SIG-M5 (cell line): ENCODE data around the gene FNBP1L.
"Not testable (repeated sequence)": the region's sequence is repeated elsewhere in the genome, so short reads cannot be mapped to it uniquely, and the experiment has no call there.

Source experiments
- DNase-seq: peaks from one replicate; lab custom pipeline; 2025; lab: John Stamatoyannopoulos, UW

The FNBP1L gene

DNA sequence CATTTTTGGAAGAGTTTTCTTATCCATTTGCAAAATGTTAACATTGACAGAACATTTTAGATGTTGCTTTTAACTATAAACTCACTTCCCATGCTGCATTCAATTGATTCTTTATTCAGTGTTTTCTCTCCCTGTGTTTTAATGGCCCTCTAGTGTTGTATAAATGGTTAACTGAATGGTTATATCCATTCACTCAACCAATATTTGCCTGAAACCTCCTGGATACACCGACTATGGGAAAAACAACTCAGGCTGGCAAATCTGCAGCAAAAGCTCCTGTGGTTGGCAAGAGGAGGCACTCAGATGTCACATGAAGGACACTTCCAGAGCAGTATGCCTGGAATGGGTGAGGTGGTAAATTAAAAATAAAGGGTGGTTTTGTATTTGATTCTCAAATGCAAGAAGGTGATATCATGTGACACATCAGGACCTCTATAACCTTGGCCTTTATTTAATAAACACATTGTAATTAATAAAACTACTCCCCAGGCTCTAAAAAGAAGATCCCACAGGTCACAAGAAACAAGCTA lies 126.1 kb downstream of the FNBP1L start:
- DNase-seq = no peak

DNA sequence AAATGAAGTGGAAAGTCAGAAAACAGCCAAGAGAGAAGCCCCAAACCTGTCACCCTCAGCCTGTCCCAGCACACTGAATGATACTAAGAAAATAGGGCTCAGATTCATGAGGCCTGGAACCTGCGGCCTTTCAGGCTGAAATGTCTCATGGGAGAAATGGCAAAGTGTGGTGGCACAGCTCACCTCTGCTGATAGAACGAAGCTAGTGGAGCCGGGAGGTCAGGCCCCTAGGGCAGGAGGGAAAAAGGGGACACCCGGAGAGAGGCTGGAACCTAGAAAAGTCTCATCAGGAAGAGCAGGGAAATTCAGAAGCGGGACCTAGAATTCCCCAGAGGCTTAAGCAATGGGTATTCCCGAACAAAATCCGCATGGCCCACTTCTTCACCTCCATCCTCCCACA lies 126.6 kb downstream of the FNBP1L start:
- DNase-seq = no peak

DNA sequence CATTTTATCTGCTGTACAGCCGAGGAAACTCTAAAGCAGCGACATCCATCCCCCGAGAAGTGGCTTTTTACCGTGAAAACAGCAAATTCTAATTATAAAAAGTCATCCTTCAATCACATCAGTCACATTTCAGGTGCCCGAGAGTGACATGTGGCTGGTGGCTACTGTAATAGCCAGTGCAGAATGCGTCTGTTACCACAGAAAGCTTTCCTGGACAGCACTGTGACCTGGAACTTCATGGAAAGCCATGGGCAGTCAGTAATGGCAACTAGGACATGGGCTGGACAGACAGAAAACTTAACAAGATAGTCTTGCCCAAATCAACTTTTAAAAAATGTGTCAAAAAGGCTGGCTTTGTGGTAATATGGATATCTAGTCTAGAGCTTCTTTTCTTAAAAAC lies 127.1 kb downstream of the FNBP1L start:
- no peak for DNase-seq

DNA sequence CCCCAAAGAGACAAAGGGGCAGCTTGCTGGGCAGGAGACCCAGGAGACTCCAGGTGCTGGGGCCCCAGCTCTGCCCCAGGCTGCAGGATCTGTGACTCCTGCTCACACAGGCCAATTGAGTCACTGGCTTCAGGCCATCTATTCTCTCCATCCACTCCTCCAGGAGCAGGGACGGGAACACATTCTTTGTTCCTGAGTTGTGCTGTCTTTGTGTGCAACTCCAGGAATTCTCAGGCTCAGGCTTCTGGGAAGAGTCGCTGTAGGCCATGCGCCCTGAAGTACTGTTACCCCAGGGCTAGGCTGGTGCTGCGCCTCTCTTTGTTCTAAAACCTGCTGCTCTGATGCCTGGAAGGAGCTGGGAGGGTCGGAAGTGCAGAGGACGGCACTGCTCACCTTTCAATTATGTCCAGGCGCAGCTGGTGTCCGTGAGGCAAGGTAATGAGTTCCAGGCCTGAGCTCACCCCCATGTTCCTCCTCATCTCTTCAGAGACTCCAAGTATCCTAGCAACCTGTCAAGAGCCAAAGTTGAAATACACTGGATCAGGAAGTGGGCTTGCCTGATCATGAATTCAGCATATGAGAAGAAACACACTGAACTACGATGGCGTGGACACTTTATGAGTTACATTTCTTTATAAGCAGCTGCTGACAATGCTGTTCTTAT lies 127.8 kb downstream of the FNBP1L start:
- DNase-seq = no peak

DNA sequence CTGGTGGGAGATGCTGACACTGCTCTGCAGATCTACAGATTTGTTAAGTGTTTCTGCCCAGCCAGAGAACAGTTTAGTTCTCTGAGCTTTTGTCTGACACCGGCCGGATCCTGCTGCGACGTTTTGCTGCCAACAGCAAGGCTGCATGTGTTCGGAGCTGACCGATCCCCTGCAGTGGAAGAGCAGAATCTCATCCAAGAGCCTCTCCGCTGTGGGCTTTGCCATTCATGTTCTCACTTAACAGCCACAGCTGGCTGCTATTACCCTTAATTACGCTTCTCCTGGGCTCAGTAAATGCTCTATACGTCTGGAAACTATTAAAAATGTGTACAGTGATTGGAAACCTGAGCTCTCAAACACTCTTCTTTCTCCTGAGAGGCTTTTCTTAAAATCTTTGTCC lies 128.4 kb downstream of the FNBP1L start:
- no peak for DNase-seq

DNA sequence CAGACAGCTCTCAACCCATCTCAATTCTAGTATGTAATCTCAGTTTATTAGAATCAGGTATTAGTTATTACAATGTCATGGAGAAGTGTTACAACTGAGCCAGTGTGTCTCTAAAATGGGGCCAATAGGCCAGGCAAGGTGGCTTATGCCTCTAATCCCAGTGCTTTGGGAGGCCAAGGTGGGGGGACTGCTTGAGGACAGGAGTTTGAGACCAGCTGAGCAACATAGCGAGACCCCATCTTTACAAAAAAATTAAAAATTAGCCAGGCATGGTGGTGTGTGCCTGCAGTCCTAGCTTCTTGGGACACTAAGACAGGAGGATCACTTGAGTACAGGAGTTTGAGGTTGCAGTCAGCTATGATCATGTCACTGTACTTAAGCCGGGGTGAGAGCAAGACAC lies 128.8 kb downstream of the FNBP1L start:
- DNase-seq = no peak

DNA sequence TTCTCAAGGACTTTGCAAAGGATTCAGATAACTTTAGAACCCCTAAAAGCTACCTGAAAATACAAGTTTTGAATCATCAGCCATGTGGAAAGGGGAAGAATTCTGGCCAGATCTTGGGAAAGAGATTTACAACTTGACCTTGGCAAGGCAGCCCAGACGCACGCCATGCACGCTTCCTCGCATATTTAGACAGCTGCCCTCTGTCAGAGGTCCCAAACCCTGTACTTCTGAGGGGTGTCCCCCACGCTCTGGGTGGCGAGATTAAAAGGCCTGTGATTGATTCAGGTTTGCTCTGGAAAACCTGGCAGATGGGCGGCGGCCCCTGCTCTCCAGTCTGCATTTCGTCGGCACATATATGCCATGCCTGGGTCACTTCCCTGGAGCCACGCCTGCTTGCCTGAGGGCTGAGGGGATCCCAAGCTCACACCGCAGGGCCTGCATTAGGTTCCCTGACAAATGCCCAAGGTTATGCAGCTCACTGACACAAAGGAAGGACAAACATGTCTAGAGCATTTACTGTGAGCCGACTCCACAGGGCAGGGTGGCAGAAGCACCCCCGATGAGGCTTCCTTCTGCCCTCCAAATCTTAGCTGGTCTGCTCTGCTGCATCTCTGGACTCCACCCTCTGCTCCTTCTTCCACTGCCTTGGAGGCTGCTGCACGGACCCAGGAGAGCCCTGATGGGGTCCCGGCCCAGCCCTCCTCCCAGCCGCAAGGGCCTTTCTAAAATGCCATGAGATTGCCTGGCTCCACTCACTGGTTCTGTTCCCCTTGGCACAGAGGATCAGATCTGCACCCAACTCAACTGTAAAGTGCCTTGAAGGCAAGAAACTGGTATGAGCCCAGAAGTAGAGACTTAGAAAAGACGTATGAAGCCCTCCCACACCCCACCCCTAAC lies 129.9 kb downstream of the FNBP1L start:
- no peak for DNase-seq

DNA sequence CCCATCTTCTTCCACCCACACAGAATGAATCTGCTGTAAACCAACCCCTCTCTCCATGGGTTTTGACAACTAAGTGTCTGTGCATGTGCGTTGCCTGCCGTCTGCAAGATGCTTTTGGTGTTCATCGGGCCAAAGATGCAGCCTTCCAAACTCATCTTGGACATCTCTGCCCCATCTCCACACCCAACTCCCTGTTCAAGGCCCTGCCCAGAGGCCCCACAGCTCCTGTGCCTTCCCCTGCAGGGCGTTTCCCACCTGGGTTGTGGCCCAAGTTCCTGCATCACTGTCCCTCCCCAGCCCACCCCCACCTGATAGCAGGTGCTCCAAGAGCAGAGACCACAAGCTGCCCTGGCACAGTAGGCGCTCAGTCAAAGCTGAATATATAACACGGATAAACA lies 130.5 kb downstream of the FNBP1L start:
- DNase-seq = no peak

DNA sequence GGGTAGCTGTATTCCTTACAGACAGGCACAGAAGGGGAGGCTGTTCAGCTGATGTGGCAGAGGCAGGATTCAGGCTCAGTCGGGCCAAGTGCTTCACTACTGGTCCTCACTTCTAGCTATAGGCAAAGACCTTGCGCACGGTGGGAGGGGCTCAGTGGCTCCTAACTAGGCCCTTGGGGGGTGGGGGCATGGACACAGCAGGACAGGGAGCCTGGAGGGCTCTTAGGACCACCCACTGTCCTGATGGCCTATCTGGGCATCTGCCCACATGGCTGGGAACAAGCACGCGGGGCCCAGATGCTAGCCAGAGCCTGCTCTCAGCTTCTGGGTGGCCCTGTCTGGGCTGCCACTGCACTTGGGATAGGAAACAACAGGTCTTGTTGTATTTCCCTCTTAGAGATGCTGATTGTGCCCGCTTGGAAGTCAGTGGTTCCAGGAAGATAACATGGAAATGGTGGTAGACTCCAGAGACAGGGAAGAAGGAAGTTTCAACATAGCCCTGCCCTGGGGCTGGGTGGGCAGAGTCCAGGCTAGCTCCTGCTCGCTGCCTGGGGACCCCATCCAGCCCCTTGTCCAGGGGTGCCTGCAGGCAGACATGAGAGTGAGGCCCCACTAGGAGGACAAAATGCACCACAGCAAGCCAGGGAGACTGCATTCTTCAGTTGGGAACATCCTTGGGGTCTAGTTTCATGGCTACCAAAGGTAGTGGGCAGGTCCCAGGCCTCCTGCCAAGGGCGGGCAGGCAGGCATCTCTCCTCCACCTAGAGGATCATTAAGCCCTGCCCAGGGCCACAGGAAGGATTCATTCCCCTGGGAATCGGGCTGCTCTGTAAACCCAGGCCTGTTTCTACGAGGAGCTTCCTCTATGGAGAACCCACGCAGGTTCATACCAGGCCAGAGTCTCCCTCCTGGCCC lies 131.2 kb downstream of the FNBP1L start:
- no peak for DNase-seq

DNA sequence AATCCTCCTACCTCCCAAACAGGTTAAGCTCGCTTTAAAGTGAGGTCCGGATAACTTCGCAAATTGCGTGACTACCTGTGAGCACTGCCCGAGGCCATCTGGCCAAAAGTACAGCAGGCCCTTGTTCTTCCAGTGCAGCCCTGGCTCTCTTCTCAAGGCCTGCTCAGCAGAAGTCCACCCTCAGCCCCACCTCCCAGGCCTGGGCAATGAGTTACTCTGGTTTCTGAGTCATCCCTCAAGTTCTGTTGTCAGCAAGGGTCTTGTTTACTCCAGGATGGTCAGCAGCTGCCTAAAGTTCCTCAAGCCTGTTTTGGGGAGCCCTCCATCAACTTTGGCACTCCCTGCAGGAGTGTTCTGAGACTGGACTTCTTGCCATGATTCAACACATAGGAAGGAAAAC lies 132.0 kb downstream of the FNBP1L start:
- no peak for DNase-seq

DNA sequence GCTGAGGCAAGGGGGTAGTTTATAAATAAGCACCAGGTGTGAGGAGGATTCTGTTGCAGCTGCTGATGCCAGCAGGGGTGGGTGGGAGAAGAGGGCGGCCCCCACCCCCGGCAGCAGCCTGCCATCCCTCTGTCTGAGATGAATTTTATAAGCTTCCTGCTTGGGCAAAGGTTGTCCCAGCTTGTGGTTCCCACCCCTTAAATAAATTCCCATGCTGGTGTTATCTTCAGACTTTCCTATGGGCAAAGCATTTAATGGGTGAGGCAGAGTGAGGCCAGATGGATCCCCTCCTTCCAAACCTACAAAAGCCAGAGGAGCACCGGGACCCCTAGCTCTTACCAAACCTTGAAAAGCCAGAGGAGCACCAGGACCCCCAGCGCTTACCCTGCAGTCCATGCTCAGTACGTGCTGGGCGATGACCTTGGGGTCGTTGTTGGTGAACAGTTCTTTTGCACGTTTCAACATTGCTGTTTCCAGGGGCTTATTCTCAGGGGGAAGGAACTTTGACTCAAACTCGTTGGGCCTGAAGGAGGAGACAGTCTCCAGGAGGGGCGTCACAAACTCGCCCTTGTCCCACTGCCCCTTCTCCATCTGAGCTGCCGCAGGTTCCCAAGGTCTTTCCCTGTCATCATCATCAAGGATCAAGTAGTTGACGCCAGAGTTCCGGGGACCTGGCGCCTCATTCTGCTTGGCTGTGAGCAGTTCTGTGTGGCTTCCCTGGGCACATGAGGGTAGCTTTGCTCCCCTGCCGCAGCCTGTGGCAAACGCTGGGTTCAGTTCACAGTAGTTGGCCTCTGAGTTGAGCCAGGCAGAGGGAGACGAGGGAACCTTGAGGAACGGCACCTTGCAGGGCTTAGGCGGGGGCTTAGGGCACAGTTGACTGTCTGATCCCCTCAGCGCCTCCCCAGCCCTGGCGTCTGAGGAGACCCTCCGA lies 134.3 kb downstream of the FNBP1L start:
- DNase-seq = no peak

DNA sequence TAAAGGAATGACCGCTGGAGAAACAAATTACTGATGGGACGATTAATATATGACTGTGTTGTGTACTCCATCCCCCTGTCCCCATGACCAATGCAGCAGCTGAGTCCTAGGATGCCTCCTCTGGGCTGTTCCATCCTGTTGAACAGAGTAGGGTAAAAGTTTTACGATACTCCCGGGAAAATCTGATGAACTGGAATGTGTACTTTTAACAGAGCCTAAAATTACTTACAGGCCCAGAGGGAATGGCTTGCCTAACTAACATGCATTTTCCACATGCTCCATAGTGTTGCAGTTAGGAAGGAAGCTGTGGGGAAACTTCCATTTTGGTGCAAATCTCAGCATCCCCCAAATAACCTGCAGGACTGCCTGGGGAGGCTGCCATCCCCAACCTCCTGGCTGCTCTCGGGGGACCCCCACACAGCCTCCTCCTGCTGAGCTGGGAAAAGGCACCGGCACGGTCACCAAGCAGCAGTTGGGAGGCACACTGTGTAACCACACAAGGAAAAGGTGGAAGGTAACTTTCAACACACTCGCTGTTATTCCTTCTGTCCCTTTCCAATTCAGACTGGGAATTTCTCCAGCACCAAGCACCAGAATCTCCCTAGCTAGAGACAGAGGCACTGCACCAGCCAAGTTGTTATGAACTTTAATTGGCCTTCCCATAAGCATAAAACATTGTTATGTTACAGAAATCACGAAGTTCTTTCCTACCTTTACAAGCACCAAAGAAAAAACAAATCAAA lies 136.5 kb downstream of the FNBP1L start:
- DNase-seq = no peak

DNA sequence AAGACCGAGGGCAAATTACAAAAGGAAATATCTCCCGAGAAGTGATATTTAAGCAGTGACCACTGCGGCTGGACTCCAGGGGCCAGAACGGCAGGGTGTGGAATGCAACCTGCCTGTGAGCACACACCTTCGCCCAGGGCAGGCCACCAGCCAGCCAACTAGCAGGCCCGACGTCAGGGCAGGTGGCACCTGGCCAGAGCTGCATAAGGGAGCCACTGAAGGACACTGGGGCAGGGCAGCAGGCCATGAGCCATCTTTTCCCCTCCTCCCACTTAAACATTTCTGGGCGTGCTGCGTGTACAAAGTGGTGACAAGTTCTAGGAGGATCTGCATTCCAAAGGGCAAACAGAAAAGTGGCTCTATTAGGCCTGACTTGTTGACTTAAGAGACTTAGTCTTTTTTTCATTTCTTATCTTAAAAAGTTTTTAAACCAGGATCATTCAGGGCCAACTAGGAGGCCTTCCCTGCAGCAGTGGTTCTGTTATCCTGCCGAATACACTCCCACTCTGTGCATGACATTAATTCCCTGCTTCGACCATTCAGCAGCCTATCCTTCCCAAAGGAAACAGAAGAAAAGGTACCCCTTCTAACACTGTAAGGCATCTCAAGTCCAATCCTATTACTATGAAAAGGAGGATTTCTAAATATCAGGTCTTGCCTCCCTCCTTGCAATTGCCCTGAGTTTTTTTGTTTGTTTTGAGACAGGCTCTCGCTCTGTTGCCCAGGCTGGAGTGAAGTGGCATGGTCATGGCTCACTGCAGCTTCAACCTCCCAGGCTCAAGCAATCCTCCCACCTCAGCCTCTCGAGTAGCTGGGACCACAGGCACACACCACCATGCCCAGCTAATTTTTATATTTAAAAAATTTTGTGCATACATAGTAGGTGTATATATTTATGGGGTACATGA lies 137.4 kb downstream of the FNBP1L start:
- DNase-seq = no peak

DNA sequence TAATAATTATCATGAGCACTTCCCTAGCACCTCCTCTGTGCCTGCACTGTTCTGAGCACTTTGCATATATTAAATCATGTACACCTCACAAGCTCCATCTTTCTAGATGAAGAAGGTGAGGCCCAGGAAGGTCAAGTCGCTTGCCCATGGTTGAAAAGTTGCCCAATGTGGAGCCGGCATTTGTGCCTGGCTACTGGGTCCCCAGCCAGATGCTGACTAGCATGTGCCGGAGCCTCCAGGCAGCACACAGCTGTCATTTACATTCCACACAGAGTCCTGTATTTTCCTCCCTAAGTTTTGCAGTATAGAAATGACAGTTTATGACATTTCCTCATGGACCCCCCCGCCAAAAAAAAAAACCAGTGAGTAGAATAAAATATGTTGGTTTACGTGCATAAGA lies 139.4 kb downstream of the FNBP1L start:
- no peak for DNase-seq

DNA sequence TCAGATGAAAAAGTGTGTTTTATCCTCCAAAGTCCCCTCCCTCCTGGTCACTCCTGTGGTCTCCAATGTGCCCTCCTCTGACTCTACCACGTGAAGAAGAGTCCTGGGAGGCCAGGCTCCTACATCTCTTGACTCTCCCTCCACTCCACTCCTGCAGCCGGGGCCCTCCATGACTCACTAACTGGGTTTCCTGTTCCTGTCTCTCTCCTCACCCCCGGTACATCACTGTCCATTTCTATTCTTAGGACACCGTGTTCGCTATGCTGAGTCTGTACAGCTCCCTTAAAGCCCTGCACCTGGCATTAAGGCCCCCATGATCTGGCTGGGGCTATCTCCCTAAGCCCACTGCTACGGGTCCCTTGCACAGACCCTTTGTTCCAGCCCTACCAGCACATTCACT lies 140.3 kb downstream of the FNBP1L start:
- DNase-seq = no peak

DNA sequence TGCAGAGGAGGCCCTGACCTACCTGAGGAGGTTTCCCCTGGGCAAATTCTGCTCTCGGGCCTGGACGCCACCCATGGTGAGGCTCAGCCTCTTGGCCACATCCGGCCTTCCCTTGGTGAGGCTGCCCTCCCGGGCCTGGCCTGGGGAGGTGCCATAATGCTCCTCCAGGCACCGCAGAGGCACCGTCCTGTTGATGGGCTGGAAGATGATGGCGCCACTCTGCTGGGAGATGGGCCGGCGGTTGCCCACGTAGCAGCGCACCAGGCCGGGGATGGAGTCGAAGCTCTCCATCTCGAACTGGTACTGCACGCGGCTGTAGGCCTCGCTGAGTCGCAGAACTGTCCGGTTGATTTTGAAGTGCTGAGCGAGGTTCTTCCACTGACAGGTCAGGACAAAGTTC lies 141.0 kb downstream of the FNBP1L start:
- no peak for DNase-seq

DNA sequence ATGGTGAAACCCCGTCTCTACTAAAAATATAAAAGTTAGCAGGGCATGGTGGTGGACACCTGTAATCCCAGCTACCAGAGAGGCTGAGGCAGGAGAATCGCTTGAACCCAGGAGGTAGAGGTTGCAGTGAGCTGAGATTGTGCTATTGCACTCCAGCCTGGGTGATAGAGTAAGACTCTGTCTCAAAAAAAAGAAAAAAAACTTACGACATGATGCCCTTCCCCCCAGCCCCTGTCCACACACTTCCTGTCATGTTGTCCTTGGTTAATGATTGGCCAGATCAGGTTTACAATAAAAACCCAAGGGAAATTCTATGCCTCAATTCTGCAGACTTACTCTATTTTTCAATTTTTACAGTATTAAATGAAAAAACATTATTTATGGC lies 143.4 kb downstream of the FNBP1L start:
- not testable (repeated sequence) for DNase-seq

DNA sequence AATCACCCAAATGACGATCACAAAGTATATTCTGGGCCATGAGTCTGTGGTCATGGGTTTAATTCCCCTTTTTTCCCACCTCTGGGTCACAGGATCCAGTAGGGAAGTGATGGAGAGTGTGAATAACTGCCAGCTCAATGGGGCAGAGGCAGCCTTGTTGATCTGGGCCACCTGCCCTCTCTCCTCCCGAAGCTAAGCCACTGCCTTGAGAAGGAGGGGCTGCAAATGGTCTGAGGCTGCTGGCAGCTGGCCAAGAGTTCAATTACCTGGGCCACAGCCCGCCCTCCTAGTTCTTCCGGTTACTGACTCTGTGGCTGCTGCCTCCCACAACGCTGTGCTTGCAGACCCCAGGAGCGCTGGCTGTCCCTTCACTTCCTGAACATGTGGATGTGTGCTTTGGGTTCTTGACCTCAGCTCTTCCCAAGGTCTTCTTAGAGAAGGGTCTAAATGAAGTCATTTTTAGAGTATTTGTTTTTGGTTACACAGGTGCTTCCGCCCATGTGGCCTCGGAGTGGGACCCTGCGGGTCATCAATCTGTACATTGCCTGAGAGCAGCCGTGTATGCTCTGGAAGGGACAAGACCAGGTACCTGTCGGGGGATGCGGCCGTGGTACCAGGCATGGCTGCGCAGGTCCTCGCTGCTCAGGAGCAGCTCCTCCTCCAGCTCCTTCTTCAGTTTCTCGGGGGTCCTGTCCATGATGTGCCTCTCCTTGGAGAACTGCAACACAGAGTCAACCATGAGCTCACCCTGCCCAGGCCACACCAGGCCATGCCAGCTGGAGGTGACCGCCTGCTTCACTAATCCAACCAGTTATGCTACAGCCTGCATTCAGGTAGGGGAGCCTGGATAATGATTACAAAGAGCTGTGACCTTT lies 144.0 kb downstream of the FNBP1L start:
- no peak for DNase-seq
